Common myeloid progenitor, CD34-positive (primary cell): ENCODE results near the gene WDR18.

Source experiments
- CTCF ChIA-PET: fragments of 350-600 bp; sonication (Branson Sonifier 250); formaldehyde crosslinking; loops from one replicate; lab custom pipeline; 2021; ENCODE audit warnings: antibody characterized with exemption; lab: Charles Lee
- POLR2A ChIA-PET: fragments of 350-600 bp; sonication (Branson Sonifier 250); formaldehyde crosslinking; loops from one replicate; lab custom pipeline; 2021; ENCODE audit warnings: antibody characterized with exemption; lab: Charles Lee
- DNase-seq, 3 donors: peaks; one replicate each; pipeline versions ENCODE4 v3.0.0 to v3.0.0-alpha.2; 2013
- H3K27ac ChIP-seq, 2 experiments: 1 replicate in 1 of 2; 2 replicates in 1 of 2; pipeline ENCODE4 v1.7.0; 2013; ENCODE audit warnings: inconsistent platforms in 2 of 2, low read length in 2 of 2, mild to moderate bottlenecking in 2 of 2, low read depth in 1 of 2, moderate library complexity in 1 of 2; ENCODE audit not compliant: severe bottlenecking in 2 of 2, insufficient read depth in 1 of 2, poor library complexity in 1 of 2
- H3K27me3 ChIP-seq, 5 experiments: replicated peaks in 2 of 5; 1 replicate in 3 of 5; 2 replicates in 2 of 5; pipeline versions ENCODE4 v1.6.1 to v1.7.0; 2013; ENCODE audit warnings: low read length in 4 of 5, mild to moderate bottlenecking in 2 of 5, moderate library complexity in 2 of 5, inconsistent platforms in 1 of 5; ENCODE audit not compliant: insufficient read depth in 5 of 5, control insufficient read depth in 4 of 5
- H3K36me3 ChIP-seq, 4 experiments: 1 replicate in 2 of 4; 2 replicates in 2 of 4; pipeline versions ENCODE4 v1.6.1 to v1.7.0; 2013; ENCODE audit warnings: low read length in 3 of 4, control low read depth in 1 of 4, mild to moderate bottlenecking in 1 of 4; ENCODE audit not compliant: control insufficient read depth in 4 of 4, insufficient read depth in 4 of 4
- H3K4me1 ChIP-seq, 4 experiments: 1 replicate in 3 of 4; 2 replicates in 1 of 4; pipeline versions ENCODE4 v1.6.1 to v1.7.1; 2013; ENCODE audit warnings: low read length in 3 of 4, mild to moderate bottlenecking in 3 of 4, control low read depth in 1 of 4, inconsistent platforms in 1 of 4, moderate library complexity in 1 of 4; ENCODE audit not compliant: control insufficient read depth in 4 of 4, insufficient read depth in 4 of 4; ENCODE audit errors: control extremely low read depth in 1 of 4
- H3K4me3 ChIP-seq, 7 experiments: 1 replicate in 4 of 7; 2 replicates in 3 of 7; pipeline versions ENCODE4 v1.5.1 to v1.7.0; 2013; ENCODE audit warnings: mild to moderate bottlenecking in 7 of 7, low read length in 6 of 7, moderate library complexity in 6 of 7, inconsistent platforms in 2 of 7, low read depth in 2 of 7, control low read depth in 1 of 7; ENCODE audit not compliant: insufficient read depth in 4 of 7, control insufficient read depth in 1 of 7; ENCODE audit errors: extremely low read depth in 1 of 7
- H3K9me3 ChIP-seq, 5 experiments: 1 replicate in 4 of 5; 2 replicates in 1 of 5; pipeline versions ENCODE4 v1.6.1 to v1.7.1; 2013; ENCODE audit warnings: low read length in 4 of 5, mild to moderate bottlenecking in 2 of 5, inconsistent platforms in 1 of 5, low read depth in 1 of 5, moderate library complexity in 1 of 5; ENCODE audit not compliant: control insufficient read depth in 4 of 5, insufficient read depth in 2 of 5; ENCODE audit errors: control extremely low read depth in 1 of 5
- WGBS: methylation state at CpG from one replicate; pipeline ENCODE4 v1.1.5; 2013; ENCODE audit not compliant: insufficient coverage; 5-methylcytosine and 5-hydroxymethylcytosine counted together

Gene WDR18

GRCh38 chr19:950352-951066 is 33.6 kb upstream of the WDR18 start:
- Histone ChIP-seq H3K36me3 (peaks cover 0 to 6% (median 0%) of the 10 kb centered on the region in 4 experiments), H3K27ac (no peak overlapping the region), H3K4me3 (no peak overlapping the region), H3K4me1 (peaks cover 0 to 63% (median 41%) of the 10 kb centered on the region in 4 experiments), H3K9me3 (no peaks in the 10 kb centered on the region), H3K27me3 (no peaks in the 10 kb centered on the region)
- 89% methylated on average over 15 of the region's 17 CpGs for WGBS
- ChIA-PET CTCF (interaction anchor here (0.5 kb wide), 1 partner anchor 16 kb away, joined by 3 read pairs; no protein-coding TSS in a partner anchor), POLR2A (no interaction called here)
- no peak for DNase-seq

GRCh38 chr19:952049-952679 is 32.0 kb upstream of the WDR18 start:
- DNase-seq, result no peak
- ChIA-PET POLR2A (no interaction called here), CTCF (interaction anchor here (1.2 kb wide), 1 partner anchor 16 kb away, joined by 3 read pairs; no protein-coding TSS in a partner anchor)
- H3K9me3 ChIP-seq, result no peaks in the 10 kb centered on the region
- peaks cover 0 to 57% (median 35%) of the 10 kb centered on the region in 4 experiments for H3K4me1 ChIP-seq
- no peaks in the 10 kb centered on the region for H3K27me3 ChIP-seq
- H3K4me3 ChIP-seq, result peak overlapping the region in 3 of 7 experiments; percentile 28 to 68 (median 54)
- H3K36me3 ChIP-seq, result peaks cover 0 to 6% (median 0%) of the 10 kb centered on the region in 4 experiments
- H3K27ac ChIP-seq, result peak overlapping the region in 1 of 2 experiments; percentile 66
- 87% methylated on average over 12 of the region's 14 CpGs for WGBS

GRCh38 chr19:952680-953444 is 31.3 kb upstream of the WDR18 start:
- Histone ChIP-seq H3K4me3 (peak overlapping the region in 6 of 7 experiments; percentile 32 to 68 (median 54)), H3K36me3 (peaks cover 0 to 6% (median 0%) of the 10 kb centered on the region in 4 experiments), H3K9me3 (no peaks in the 10 kb centered on the region), H3K27ac (peak overlapping the region in 1 of 2 experiments; percentile 66), H3K4me1 (peaks cover 0 to 50% (median 29%) of the 10 kb centered on the region in 4 experiments), H3K27me3 (no peaks in the 10 kb centered on the region)
- WGBS, result 36% methylated on average over 7 of the region's 21 CpGs
- ChIA-PET CTCF (interaction anchor here (0.6 to 1.3 kb wide), 5 partner anchors 9 to 31 kb away, joined by 3 to 6 read pairs (median 3); partner anchors contain the start of gene WDR18), POLR2A (no interaction called here)
- no peak for DNase-seq

GRCh38 chr19:953445-954271 is 30.5 kb upstream of the WDR18 start:
- CTCF ChIA-PET, result interaction anchor here (1.0 to 1.3 kb wide), 4 partner anchors 8 to 30 kb away, joined by 3 to 6 read pairs (median 3); partner anchors contain the start of gene WDR18
- Histone ChIP-seq H3K27ac (peak overlapping the region in 1 of 2 experiments; percentile 66), H3K4me3 (peak overlapping the region in 4 of 7 experiments; percentile 19 to 68 (median 48)), H3K27me3 (no peaks in the 10 kb centered on the region), H3K4me1 (peaks cover 0 to 43% (median 22%) of the 10 kb centered on the region in 4 experiments), H3K36me3 (peaks cover 0 to under 1% (median 0%) of the 10 kb centered on the region in 4 experiments), H3K9me3 (no peaks in the 10 kb centered on the region)
- WGBS, result 75% methylated on average over 12 of the region's 33 CpGs
- POLR2A ChIA-PET, result no interaction called here
- DNase-seq, result no peak

- no peak overlapping the region for H3K27ac ChIP-seq
- POLR2A ChIA-PET, result no interaction called here
- H3K9me3 ChIP-seq, result no peaks in the 10 kb centered on the region
- 97% methylated on average over 13 of the region's 14 CpGs for WGBS
- peaks cover 0 to 6% (median 4%) of the 10 kb centered on the region in 4 experiments for H3K36me3 ChIP-seq
- no peak for DNase-seq
- no peak overlapping the region for H3K4me3 ChIP-seq
- H3K4me1 ChIP-seq, result peaks cover 0 to 38% (median 17%) of the 10 kb centered on the region in 4 experiments
- H3K27me3 ChIP-seq, result no peaks in the 10 kb centered on the region
- CTCF ChIA-PET, result interaction anchor here (1.3 to 2.5 kb wide), 2 partner anchors 28 to 30 kb away, joined by 3 to 7 read pairs; partner anchors contain the start of gene WDR18
Observed at GRCh38 chr19:954272-954671, 29.9 kb upstream of the WDR18 start.
